Esophagus squamous epithelium (tissue), 4 donors: ENCODE measurements around the gene SGMS1.
A peak's percentile ranks its signal among the peaks of the same experiment; 100 is the strongest.

Source experiments
- POLR2A ChIP-seq, 4 donors: fragments of 450-650 bp; IDR thresholded peaks; one replicate each; pipeline ENCODE4 v1.6.1; 2017; ENCODE audit warnings: antibody characterized with exemption in 4 of 4, mild to moderate bottlenecking in 4 of 4, moderate library complexity in 3 of 4
- TF ChIP-seq, protein P1 (sequence below), 6 experiments: fragments of 450-650 bp in 4 of 6; fragments of 200-600 bp in 2 of 6; sonication (generic) in 2 of 6; IDR thresholded peaks; one replicate each; pipeline ENCODE4 v1.5.1; 2016 to 2019; ENCODE audit warnings: antibody characterized with exemption in 6 of 6, mild to moderate bottlenecking in 4 of 6, moderate library complexity in 4 of 6

DNA sequence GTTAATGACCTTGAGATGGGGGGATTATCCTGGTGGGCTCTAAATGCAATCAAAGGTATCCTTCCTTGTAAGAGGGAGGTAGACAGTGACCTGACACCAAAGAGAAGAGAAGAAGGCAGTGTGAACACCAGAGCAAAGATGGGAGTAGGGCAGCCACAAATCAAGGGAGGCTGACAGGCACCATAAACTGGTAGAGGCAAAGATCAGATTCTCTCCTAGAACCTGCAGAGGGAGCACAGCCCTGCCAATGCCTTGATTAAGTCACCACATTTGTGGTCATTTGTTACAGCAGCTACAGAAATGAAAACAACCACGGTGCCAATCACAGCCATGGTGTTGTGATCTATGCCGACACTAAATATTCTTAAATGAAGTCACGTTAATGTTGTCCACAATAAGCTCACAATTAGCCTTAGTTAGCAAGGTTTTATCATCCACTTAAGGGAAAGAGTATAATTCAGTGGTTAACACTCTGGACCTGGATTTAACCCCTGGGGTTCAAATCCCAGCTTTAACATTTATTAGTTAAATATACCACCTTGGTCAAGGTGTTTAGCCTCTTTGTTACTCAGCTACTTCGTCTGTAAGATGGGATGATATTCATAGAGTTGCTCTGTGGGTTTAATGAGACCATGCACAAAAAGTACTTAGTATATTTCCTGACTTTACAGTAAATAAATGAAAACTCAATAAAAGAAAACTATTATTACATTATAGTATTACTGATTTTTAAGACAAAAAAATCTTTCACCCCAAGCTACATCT lies 70.8 kb downstream of the SGMS1 start:
- TF ChIP-seq POLR2A (IDR thresholded peaks at IDR 0.05), result no peak
- TF ChIP-seq, protein P1, sequence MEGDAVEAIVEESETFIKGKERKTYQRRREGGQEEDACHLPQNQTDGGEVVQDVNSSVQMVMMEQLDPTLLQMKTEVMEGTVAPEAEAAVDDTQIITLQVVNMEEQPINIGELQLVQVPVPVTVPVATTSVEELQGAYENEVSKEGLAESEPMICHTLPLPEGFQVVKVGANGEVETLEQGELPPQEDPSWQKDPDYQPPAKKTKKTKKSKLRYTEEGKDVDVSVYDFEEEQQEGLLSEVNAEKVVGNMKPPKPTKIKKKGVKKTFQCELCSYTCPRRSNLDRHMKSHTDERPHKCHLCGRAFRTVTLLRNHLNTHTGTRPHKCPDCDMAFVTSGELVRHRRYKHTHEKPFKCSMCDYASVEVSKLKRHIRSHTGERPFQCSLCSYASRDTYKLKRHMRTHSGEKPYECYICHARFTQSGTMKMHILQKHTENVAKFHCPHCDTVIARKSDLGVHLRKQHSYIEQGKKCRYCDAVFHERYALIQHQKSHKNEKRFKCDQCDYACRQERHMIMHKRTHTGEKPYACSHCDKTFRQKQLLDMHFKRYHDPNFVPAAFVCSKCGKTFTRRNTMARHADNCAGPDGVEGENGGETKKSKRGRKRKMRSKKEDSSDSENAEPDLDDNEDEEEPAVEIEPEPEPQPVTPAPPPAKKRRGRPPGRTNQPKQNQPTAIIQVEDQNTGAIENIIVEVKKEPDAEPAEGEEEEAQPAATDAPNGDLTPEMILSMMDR (IDR thresholded peaks at IDR 0.05), result peak in 2 of 6 experiments; percentile 23 to 27
